COLO829 (cell line): ENCODE results near the gene RND3.

Experiments
- DNase-seq: peaks from one replicate; pipeline ENCODE4 v3.0.0; 2012; ENCODE audit warnings: low spot score

The RND3 gene

DNA sequence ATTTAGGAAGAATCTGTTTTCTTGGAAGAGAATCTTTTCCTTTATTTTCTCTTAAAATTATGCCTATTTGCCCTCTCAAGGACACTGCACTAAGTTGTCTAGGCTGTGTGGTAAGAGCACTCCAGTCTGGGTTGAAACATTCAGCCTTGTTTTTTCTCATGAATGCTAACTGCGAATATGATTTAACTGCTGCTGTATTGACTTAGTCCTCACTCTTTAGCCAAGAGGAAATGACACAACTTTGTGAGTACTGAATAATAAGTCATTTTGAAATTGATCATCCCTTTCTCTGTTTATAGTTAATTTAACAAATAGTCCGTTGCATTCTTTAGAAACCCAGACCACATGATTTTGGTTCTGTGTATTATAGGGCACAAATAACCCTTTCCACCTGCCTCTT is 4.5 kb upstream of the RND3 start:
- no peak for DNase-seq

DNA sequence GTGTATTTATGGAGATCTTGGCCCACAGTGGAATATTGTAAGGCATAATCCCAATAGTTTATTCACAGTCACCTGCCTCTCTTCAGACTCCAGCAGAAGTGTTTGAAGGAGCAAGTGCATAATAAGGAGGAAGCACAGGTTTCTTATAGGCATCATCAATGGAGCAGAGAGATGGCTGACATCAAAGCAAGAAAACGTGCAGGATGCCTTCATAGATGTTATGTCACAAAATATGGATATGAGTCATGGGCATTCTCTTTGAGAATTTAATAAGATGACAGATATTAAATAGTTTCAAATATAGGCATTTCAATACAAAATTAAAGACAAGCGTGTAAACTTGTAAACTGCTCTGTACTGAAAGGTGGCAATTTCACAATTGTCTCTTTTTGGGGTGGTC is 4.0 kb upstream of the RND3 start:
- no peak for DNase-seq

- no peak for DNase-seq
Measured at GRCh38 chr2:150490466-150490865, 3.0 kb upstream of the RND3 start.

GRCh38 chr2:150486539-150487484 is 655 bp downstream of the RND3 start:
- DNase-seq: no peak

DNA sequence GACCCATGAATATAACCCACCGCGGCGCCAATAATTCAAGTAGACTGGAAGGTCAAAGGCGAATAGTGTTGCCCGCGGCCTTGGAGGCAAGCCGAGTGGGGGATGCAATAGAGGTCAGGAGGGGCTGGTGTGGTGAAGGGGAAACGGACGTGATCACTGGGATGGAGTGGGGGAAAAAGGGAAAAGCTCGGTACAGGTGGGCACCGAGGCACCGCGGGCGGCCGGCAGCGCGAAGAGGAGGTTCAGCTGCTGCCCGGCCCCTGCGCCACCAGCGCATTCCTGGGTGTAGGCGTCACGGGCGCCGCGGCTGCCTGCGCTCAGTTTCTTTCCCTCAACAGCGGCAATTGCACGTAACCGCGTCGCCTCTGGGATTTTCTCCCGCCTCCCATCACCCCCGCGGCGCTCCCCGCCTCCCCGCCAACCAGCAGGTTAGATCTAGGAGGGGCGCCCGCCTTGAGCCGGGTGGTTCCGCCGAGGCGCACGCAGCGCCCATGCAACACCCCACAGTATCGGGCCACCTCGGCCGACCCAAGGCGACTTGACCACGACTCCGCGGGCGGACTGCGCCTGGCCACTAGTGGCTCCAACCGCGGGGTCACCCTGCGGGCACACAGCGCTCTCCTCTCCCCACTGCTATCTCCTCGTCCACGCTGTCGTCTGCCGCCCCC is 1.5 kb downstream of the RND3 start:
- no peak for DNase-seq

GRCh38 chr2:150485114-150485870 is 2.2 kb downstream of the RND3 start:
- no peak for DNase-seq

GRCh38 chr2:150484461-150485021 is 2.9 kb downstream of the RND3 start:
- DNase-seq: no peak

- DNase-seq: no peak
Measured at GRCh38 chr2:150484006-150484405, 3.5 kb downstream of the RND3 start.

GRCh38 chr2:150483532-150483931 is 3.9 kb downstream of the RND3 start:
- DNase-seq: no peak

GRCh38 chr2:150482667-150483400 is 4.6 kb downstream of the RND3 start:
- no peak for DNase-seq

DNA sequence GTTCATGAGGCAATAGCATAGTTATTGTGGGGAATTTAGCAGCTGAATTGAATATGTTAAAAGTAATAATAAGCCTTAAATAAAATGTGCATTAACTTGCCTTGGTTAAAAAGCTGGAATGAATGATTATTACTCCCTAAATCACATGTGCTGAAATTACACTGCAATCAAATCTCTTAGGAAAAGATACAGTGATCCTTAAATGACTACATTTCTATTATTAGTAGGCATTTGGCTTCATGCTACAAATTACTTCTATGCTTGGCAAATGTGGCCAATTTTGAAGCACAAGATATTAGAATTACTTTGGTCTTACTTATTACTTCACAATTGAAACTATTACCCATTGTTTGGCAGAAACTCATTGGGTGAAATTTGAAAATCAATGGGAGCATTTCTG is 5.4 kb downstream of the RND3 start:
- no peak for DNase-seq

DNA sequence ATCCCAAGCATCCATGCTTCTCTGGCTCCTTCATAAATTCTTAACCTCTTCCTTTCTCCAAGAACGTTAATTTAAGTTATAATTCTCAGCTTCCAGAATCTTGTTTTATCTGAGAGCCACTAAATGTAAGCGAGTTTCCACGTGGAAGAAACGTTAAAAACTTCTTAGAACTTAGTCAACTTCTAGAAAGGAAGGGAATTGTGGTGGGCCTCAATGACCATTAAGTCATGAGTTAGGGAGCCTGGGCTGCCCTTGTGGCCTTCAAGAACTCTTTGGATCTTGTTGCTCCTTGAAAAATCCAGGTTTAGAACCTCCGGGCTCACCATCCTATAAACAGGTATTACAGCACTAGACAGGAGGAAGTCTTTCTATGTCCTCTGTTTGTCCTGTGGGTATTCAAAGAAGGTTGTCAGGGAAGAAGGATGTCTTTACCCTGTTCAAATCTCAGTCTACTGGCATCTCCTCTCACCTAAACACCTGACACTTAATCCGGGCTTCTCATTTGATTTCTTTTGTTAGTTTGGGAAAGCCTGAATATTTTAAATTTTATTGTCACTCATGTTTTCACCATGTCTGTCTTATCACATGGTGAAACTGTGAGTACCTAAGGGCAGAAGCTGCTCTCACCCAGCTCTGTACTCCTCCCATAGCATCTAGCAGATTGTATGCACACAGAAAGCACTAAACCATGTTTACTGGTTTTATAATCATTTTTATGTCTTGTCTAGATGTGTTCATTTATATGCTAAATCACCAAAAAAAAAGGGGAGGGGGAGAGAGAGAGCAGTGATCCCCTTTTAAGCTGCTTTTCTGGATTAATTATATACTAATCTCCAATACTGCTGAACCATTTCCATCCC is 6.3 kb downstream of the RND3 start:
- no peak for DNase-seq

DNA sequence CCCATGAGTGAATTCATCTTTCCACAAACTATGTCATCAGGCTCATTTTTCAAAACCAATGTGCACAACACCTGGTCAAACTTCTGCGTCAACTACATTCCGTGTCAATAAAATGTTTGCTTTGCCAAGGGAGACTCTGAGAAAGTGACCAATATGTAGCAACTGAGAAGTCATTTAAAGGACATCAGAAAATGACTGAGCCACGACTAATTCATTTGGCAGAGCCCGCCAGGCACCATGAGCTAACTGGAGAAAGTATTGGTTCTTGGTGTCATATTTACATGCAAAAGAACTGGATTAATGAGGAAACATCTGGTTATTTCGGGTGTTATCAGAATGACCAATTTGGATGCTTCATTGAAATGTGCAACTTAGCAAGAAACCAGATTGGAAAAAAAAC is 7.2 kb downstream of the RND3 start:
- no peak for DNase-seq

- DNase-seq: no peak
Measured at GRCh38 chr2:150479075-150479915, 8.2 kb downstream of the RND3 start.

GRCh38 chr2:150478200-150478974 is 9.1 kb downstream of the RND3 start:
- DNase-seq: no peak

DNA sequence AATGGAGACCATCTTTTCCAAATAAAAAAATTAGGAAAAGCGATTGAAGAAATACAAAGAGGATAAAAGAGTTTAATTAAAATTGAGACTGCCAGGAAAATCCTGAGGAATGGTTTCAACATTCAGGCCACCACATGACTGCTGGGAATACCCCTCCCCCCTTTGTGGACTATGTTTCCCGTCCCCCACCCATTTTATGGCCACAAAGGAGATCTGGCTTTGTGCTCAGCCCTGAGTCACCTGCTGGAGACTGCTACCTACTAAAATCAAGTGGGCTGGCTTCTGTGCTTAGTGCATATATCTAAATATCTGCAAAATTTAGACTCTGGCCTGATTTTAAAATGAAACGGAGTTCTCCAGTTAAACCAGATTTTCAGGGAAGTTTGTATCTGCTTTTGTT is 10.1 kb downstream of the RND3 start:
- DNase-seq: no peak

GRCh38 chr2:150476809-150477302 is 10.6 kb downstream of the RND3 start:
- no peak for DNase-seq

DNA sequence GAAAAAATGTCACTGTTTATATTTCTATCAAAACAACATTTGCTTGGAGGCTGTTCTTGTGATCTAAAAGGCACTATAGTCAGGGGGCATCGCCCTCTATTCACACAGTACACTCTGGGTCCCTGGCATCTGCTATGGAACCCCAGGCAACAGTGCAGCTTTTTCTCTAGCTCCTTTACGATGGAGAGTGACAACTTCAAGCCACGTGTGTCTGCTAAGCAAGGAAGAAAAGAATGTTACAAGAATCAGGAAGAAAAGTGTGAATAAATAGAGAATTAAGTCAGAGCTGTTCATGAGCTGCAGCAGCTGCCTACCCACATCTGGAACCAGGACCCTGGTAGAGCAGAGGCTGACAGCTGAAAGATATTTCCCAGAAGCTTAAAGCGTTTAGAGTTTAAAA is 11.2 kb downstream of the RND3 start:
- no peak for DNase-seq
